Bronchial epithelial cell (primary cell): Measurements from ENCODE around the gene MICAL2. TPM values are rescaled to one million over a fixed set of nuclear protein-coding genes. Genes with fewer than 3 reads are reported as not detected.

Source experiments
- DNase-seq: peaks from one replicate; pipeline ENCODE4 v3.0.0-alpha.2; 2010; ENCODE audit warnings: low read depth
- FAIRE-seq: peaks from 2 replicates; lab custom pipeline; 2011; peaks lifted over from hg19 to GRCh38; lab: Jason Lieb, UNC
- H3K27me3 ChIP-seq: 2 replicates; pipeline ENCODE4 v1.5.1; 2011; ENCODE audit warnings: low read length; ENCODE audit not compliant: control insufficient read depth, insufficient read depth
- H3K36me3 ChIP-seq: 2 replicates; pipeline ENCODE4 v1.5.1; 2011; ENCODE audit warnings: low read length; ENCODE audit not compliant: control insufficient read depth, insufficient read depth
- H3K4me3 ChIP-seq: 2 replicates; pipeline ENCODE4 v1.5.1; 2011; ENCODE audit warnings: mild to moderate bottlenecking, low read depth, low read length, control low read depth
- total RNA-seq: library from RNA; depleted of rRNA; stranded (reverse); fragments of >200 nt; gene quantifications from 2 replicates; pipeline ENCODE4 v1.2.1, GENCODE V29; 2014
- TF ChIP-seq, protein P1 (sequence below): IDR thresholded peaks from 2 replicates; pipeline ENCODE4 v1.5.1; 2011; ENCODE audit warnings: mild to moderate bottlenecking, moderate library complexity, low read length, control low read depth, inconsistent platforms; ENCODE audit not compliant: insufficient read depth, severe bottlenecking

Gene MICAL2
- total RNA-seq, 1 donor from 2014 or later = 75.0 TPM

DNA sequence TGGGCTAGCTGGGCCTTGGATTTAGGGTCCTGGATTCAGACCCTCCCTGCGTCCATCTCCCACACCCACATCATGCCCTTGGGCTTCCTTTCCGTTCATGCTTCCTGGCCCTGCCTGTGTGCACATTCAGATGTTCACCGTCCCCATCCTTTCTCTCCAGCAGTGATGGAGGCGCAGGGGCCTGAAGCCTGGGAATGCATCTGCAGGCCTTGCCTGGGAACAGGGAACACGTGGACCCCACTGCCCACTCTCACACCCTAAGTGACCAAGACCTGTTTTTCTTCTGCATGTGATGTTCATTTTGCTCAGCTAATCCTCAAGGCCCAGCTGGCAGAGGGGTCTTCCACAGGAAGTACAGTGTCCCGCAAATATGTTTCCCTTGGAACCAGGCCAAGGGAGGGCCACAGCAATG lies 175.4 kb downstream of the MICAL2 start:
- no peaks in the 10 kb centered on the region for H3K27me3 ChIP-seq
- H3K36me3 ChIP-seq = peaks cover 1% of the 10 kb centered on the region
- H3K4me3 ChIP-seq = no peak overlapping the region
- DNase-seq (no peak), FAIRE-seq (no peak)
- TF ChIP-seq, protein P1, sequence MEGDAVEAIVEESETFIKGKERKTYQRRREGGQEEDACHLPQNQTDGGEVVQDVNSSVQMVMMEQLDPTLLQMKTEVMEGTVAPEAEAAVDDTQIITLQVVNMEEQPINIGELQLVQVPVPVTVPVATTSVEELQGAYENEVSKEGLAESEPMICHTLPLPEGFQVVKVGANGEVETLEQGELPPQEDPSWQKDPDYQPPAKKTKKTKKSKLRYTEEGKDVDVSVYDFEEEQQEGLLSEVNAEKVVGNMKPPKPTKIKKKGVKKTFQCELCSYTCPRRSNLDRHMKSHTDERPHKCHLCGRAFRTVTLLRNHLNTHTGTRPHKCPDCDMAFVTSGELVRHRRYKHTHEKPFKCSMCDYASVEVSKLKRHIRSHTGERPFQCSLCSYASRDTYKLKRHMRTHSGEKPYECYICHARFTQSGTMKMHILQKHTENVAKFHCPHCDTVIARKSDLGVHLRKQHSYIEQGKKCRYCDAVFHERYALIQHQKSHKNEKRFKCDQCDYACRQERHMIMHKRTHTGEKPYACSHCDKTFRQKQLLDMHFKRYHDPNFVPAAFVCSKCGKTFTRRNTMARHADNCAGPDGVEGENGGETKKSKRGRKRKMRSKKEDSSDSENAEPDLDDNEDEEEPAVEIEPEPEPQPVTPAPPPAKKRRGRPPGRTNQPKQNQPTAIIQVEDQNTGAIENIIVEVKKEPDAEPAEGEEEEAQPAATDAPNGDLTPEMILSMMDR = no peak

DNA sequence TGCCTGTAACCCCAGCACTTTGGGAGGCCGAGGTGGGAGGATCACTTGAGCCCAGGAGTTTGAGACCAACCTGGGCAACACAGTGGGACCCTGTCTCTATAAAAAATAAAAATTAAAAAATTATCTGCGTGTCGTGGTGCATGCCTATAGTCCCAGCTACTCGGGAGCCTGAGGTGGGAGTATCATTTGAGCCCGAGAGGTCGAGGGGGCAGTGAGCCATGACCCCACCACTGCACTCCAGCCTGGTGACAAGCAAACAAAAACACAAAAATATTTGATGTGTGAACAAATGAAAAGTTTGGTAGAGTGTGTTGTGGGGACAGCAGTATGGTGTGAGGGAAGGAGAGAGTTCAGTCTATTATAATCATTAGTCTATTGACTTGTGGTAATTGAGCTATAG lies 176.2 kb downstream of the MICAL2 start:
- no peak overlapping the region for H3K4me3 ChIP-seq
- no peak for DNase-seq
- no peak for FAIRE-seq
- H3K27me3 ChIP-seq = no peaks in the 10 kb centered on the region
- TF ChIP-seq, protein P1 = no peak
- H3K36me3 ChIP-seq = peaks cover 1% of the 10 kb centered on the region

DNA sequence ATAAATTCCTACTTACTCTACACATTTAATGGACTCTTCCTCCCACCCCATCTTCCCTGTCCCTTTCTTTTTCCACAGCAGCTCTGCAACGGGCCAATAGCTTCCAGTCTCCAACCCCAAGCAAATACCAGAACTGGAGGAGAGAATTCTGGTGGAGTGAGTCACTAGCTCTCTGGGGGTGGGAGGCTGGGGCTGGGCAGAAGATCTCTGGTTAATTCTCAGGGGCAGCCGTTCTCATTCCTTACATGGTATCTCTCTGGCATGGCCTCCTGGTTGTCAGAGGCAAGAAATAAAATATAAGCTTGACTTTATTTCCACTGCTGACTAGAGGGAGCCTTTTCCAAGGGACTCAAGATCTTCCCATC lies 176.6 kb downstream of the MICAL2 start:
- Histone ChIP-seq H3K27me3 (no peaks in the 10 kb centered on the region), H3K36me3 (peaks cover 1% of the 10 kb centered on the region), H3K4me3 (no peak overlapping the region)
- no peak for FAIRE-seq
- peak; percentile 81 for DNase-seq
- TF ChIP-seq, protein P1 = no peak

DNA sequence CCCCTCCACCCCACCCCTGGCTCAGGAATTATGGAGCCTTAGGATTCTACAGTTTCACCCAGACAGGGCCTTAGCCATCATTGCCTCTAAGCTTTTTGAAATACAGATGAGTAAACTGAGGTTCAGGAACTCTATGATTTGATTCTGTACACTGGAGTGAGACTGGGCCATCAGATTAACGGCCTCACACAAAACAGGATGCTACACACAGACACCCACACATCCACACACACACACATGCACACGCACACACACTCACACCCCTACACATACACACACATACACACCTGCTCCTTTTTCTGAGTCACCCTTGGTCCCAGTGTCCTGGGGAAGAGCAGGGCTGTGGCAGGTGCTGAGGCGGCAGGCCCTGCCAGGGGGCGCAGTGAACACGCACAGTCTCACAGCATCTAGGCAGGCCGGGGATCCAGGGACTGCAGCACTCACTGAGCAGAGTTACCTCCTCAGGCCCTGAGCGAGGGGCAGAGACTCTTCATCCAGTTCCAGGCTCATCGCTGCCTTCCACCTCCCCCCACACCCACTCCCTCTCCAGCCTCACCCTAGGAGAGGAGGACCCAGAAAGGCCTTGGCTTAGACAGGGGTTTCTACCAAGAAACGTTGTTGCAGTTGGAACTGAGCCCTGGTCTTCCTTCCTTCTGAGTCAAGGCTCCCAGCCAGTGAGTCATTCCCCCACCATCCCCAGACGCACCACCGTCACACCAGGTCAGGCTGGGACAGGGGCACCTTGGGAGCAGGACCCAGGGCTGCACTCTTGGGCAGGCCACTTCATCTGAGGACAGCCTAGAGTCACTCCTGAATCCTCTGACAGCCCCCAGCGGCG lies 177.2 kb downstream of the MICAL2 start:
- Histone ChIP-seq H3K4me3 (no peak overlapping the region), H3K36me3 (peaks cover 3% of the 10 kb centered on the region), H3K27me3 (no peaks in the 10 kb centered on the region)
- DNase-seq = peak; percentile 94
- FAIRE-seq = peak; percentile 93
- TF ChIP-seq, protein P1 = peak; percentile 79

DNA sequence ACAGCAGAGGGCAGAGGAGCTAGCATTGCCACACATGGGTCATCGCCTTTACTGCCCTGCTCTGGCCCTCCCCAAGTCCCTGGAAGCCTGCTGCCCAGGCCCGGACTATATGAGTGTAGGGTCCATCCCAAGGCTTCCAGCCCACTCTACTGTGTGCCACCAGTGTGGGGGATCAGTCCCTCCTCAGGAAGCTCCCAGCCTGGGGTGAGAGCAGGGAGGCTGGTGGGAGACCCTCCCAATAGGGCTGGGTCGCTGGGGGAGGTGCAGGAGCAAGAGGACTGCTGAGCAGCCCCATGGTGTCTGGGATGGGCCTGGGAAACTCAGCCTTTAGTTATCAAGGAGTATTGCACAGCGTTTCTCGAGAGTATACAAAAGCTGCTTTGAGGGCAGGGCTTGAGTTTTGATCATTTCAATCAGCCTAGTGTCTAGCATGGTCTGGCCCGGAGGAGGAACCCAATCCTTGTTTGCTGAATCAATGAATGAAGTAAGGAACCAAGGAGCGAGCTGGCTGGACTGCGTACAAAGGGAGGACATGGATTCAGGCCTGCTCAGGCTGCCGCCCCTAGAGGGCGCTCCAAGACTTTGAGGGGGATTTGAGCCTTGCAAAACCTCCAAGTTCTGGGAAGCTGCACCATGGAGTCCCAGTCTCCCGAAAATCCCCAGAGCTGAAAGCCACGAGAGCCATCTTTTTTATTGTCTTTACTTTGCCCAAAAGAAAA lies 178.0 kb downstream of the MICAL2 start:
- peaks cover 3% of the 10 kb centered on the region for H3K36me3 ChIP-seq
- H3K4me3 ChIP-seq = no peak overlapping the region
- DNase-seq (peak; percentile 66), FAIRE-seq (peak; percentile 95)
- TF ChIP-seq, protein P1 = peak; percentile 98
- H3K27me3 ChIP-seq = no peaks in the 10 kb centered on the region
